AG09319 (cell line): ENCODE data around the gene NRG3.

Experiments used
- DNase-seq: peaks from one replicate; pipeline ENCODE4 v3.0.0-alpha.2; 2010; ENCODE audit warnings: low read depth; ENCODE audit errors: extremely low read depth
- CTCF ChIP-seq: IDR thresholded peaks from 2 replicates; pipeline ENCODE4 v1.5.1; 2011; ENCODE audit warnings: low read depth, mild to moderate bottlenecking, inconsistent platforms, low read length, moderate library complexity

NRG3 gene

GRCh38 chr10:82394987-82395386, 520.0 kb downstream of the NRG3 start:
- DNase-seq, result no peak
- TF ChIP-seq CTCF, result no peak

GRCh38 chr10:82396886-82397285, 521.9 kb downstream of the NRG3 start:
- TF ChIP-seq CTCF, result no peak

DNA sequence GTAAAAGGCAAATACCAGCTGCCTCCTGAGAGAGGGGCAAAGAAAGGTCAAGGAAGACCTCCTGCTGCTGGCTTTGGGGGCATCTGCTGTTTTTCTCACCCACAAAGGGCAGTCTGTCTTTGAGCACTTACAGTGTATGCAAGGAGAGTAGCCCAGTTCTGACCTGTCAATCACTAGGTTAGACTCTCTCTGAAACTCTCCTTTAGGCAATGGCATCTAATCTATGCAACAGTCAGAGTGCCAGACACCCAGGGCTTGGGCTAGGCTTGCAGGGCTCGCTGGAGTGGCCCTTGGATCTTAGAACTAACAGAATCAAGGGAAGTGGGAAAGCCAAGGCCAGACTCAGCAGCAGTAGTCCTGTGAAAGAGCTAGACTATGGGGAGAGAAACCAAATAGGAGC, 522.9 kb downstream of the NRG3 start:
- no peak for DNase-seq
- no peak for TF ChIP-seq CTCF

More at GRCh38 chr10:82396886-82397285, 521.9 kb downstream of the NRG3 start:
- no peak for DNase-seq

DNA sequence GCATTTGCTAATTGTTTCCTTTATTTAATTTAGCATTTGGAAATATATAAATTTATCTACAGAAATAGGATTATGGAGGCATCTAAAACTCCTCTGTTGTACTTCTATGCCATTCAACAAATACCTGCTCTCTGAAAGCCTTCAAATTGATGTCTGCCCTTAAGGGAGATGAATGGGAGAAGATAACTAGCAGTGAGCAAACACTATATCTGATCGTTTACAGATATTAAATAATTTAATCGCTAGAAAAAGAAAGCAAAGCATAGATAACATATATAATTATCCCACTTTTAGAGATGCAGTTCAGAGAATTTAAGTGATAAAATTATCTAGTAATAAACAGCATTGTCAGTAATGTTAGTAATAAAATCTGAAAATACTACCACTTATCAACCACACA, 524.9 kb downstream of the NRG3 start:
- no peak for DNase-seq
- no peak for TF ChIP-seq CTCF

- no peak for DNase-seq
Observed at GRCh38 chr10:82400841-82401240, 525.8 kb downstream of the NRG3 start.

DNA sequence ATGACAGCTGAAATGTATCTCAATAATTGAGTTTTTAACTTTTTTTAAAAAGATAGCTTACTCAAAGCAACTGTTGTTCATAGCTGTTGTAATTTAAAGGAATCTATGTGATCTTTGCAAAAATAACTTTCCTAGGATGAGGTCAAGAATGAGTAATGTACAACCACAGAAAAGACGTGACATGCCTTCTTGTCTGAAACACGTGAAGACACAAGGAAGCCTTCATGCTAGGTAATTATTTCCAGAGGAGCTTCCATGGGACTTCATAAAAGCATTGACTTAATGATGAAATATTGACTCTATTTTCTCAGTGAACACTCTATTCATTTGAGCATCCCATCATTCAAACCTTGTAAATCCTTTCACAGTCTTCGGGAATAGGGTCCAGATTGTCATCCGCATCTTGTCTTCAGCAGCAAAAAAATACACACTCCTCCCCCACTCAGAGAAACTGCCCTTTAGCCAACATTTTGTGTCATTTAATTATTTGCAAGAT, 528.0 kb downstream of the NRG3 start:
- no peak for TF ChIP-seq CTCF

More at GRCh38 chr10:82400841-82401240, 525.8 kb downstream of the NRG3 start:
- no peak for TF ChIP-seq CTCF

GRCh38 chr10:82409671-82410070, 534.7 kb downstream of the NRG3 start:
- no peak for DNase-seq

More for the DNA sequence above, 528.0 kb downstream of the NRG3 start:
- DNase-seq, result no peak

More at GRCh38 chr10:82409671-82410070, 534.7 kb downstream of the NRG3 start:
- TF ChIP-seq CTCF, result no peak
